GM19193 (cell line): ENCODE measurements around the gene CCDC87.

Experiments
- POLR2A ChIP-seq: IDR thresholded peaks from 4 replicates; pipeline ENCODE4 v1.6.1; 2011; ENCODE audit not compliant: insufficient read depth, insufficient read length; ENCODE audit errors: extremely low read depth

The CCDC87 gene

DNA sequence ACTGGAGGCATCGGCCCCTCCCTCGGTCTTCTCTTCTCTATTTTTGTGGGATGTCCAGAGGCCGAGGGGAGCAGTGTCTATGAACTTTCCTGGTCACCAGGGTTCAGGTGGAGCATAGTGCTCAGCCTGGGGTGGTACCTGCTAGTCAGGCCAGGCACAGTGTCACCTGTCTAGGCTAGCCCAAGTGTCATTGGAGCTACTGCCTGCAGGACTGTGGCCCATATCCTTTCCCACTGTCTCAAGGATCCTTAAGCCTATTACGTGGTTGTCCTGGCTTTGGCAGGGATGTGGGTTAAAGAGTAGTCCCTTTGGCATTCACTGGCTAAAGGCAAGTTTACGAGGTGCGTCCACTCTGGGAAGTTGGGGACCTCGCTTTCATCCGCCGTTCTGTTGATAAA is 32.9 kb upstream of the CCDC87 start:
- peak; percentile 21 for TF ChIP-seq POLR2A

DNA sequence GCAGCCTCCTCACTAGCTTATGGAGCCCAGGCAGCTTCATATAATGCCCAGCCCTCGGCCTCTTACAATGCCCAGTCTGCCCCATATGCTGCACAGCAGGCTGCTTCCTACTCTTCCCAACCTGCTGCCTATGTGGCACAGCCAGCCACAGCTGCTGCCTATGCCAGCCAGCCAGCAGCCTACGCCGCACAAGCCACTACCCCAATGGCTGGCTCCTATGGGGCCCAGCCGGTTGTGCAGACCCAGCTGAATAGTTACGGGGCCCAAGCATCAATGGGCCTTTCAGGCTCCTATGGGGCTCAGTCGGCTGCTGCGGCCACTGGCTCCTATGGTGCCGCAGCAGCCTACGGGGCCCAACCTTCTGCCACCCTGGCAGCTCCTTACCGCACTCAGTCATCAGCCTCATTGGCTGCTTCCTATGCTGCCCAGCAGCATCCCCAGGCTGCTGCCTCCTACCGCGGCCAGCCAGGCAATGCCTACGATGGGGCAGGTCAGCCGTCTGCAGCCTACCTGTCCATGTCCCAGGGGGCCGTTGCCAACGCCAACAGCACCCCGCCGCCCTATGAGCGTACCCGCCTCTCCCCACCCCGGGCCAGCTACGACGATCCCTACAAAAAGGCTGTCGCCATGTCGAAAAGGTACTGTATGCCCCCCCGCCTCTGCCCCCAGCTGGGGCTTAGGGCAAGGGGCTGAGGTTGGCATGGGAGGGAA is 32.3 kb upstream of the CCDC87 start:
- no peak for TF ChIP-seq POLR2A

DNA sequence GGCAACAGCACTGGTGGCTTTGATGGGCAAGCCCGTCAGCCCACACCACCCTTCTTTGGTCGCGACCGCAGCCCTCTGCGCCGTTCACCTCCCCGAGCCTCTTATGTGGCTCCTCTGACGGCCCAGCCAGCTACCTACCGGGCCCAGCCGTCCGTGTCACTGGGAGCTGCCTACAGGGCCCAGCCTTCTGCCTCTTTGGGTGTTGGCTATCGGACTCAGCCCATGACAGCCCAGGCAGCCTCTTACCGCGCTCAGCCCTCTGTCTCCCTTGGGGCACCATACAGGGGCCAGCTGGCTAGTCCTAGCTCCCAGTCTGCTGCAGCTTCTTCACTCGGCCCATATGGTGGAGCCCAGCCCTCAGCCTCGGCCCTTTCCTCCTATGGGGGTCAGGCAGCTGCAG is 31.6 kb upstream of the CCDC87 start:
- TF ChIP-seq POLR2A, result no peak

DNA sequence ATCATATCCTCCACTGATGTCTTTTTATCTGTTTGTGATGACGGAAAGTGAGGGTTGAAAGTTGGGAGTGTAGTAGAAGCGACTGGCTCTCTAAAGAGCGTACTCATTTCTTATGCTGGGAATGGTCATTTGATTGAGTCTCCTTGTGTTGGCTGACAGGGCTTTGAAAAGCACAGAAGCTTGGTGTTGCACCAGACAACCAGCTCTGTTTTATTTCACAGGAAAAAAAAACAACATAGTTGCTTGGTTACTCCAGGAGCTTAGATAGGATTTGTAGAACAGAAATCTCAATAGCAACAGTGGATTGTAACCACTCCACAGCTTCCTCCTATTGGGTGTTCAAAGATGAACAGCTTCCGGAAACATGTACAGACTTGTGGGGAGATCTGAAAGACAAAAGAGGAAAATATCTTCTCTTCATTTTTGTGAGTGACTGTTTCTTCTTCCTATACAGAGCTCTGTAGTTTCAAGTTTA is 26.3 kb upstream of the CCDC87 start:
- TF ChIP-seq POLR2A, result no peak

DNA sequence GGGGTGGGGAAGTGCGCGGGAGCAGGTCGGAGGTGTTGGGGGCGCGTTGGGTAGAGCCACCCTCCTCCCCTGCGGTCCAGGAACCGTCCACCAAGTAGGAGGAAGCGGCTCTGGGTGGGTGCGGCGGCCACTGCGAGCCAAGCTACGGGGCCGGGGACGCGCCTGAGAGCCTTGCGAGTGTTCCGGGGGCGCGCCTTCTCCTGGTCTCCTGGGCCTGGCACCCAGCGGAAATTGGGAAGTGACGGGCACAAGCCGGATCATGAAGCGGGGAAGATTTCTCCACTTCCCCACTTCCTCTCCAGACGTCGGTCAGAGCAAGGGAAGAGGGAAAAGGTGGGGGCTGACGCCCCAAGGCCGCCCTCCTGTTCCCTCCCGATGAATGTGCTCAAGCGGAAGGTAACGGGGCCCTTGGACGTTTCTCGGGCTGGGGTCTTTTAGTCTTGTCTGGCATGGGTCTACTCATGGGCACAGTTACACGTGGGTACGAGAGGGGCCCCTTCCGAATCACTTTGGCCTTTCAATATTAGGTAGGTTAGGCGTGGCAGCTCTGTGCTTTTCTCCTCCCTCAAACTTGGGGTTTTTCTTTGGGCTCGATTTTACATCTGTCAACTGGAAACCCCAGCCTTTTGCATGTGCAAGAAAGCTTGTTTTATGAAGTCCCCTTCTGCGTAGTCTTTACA is 24.4 kb upstream of the CCDC87 start:
- TF ChIP-seq POLR2A, result no peak

DNA sequence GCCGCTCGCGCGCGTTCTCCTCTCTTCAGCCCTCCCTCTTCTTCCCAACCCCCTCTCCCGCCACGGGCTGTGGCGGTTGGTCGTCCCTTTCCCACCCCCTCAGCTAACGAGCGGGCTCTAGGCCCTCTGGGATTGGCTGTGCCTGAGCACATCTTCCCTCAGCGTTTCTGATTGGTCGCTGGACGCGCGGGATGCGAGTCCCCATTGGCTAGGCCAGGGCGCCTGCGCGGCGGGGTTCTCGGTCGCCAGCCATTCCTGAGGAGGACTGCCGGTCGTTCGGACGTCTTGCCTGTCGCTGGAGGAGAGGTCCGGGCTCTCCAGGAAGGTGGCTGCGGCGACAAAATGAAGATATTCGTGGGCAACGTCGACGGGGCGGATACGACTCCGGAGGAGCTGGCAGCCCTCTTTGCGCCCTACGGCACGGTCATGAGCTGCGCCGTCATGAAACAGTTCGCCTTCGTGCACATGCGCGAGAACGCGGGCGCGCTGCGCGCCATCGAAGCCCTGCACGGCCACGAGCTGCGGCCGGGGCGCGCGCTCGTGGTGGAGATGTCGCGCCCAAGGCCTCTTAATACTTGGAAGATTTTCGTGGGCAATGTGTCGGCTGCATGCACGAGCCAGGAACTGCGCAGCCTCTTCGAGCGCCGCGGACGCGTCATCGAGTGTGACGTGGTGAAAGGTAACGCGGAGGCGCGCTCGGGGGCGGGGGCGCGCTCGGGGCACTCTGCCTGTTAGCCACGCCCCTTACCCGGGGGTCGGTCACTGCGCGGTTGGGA is 23.7 kb upstream of the CCDC87 start, which contains the start of gene RBM14:
Gene RBM14, plus strand, starts transcription at position 252 of the 776 bp plus-strand sequence. Its CDS starts 91 bp downstream, at position 343.
- TF ChIP-seq POLR2A, result peak; percentile 99

DNA sequence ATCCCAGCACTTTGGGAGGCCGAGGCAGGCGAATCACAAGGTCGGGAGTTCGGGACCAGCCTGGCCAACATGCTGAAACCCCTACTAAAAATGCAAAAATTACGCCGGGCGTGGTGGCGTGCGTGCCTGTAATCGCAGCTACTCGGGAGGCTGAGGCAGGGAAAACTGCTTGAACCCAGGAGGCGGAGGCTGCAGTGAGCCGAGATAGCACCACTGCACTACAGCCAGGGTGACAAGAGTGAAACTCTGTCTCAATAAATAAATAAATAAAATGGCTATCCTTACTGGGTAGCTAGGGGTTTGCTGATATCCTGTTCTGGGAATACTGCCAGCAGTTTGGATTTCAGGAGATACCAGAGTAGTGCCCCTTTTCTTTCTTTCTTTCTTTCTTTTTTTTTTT is 21.2 kb upstream of the CCDC87 start:
- no peak for TF ChIP-seq POLR2A

DNA sequence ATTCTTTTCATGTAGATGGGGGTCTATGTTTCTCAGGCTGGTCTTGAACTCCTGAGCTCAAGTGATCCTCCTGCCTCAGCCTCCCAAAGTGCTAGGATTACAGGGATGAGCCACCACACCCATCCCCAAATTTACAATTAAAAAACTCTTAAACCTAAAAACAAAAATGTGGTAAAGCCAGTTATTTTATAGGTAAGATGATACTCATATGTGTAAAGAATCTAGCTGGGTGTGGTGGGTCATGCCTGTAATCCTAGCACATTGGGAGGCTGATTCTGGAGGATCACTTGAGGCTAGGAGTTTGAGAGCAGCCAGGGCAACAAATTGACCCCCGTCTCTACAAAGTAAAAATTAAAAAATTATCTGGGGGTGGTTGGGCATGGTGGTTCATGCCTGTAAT is 19.6 kb upstream of the CCDC87 start:
- TF ChIP-seq POLR2A, result no peak

DNA sequence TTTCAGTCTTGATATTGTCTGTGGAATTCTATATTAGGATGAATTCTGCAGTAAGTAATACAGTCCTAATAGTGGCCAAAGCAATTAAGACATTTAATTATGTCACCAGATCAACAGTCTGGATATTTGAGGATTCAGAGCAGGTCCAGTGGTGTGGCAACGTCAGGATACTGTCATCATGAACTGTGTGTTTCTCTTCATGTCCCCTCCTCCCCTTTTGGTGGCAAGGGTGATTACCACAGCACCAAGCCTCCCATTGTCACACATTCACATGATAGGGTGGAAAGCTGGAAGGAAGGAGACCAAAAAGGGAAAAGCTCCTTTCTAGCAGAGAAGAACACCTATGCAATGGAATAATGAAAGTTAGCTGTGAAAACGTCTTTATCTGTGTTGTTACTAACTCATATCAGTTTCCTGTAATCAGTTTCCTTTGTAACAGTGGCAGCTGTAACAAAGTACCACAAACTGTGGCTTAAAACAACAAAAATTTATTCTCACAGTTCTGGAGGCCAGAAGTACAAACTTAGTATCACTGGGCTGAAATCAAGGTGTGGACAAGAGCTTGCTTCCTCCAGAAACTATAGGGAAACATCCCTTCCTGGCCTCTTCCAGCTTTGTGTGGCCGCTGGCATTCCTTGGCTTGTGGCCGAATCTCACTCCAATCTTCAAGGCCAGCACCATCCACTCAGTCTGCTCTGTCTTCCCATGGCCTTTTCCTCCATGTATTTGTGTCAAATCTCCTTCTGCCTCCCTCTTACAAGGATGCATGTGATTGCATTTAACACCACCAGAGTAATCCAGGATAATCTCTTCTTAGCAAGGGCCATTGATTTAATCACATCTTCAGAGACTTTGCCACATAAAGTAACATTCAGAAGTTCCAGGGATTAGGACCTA is 17.1 kb upstream of the CCDC87 start:
- TF ChIP-seq POLR2A, result no peak

DNA sequence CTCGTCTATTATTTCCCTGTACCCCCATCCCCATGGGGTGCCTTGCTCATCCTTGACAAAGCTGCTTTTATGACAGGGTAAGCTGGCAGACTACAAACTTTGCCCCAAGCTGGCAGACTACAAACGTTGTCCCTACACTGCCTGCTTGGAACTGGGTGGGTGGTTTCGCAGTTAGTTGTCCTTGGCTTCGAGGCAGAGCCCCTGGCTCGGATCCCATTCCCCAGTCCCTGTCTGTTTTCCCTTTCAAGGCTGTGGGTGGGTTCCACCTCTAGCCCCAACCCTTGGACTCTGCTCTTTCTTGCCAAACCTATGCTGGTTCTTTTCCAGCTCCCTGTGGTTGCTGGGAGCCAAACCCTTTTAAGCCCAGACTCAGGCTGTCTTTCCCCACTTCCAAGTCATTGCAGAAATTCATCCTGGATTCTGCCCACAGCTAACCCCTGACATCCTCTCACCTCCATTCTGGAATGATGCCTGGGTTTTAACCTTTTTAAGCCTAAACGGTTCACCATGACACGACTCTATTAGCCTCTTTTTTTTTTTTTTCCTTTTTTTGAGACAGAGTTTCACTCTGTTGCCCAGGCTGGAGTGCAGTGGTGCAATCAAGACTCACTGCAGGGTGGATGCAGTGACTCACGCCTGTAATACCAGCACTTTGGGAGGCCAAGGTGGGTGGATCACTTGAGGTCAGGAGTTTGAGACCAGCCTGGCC is 14.4 kb upstream of the CCDC87 start:
- TF ChIP-seq POLR2A, result no peak

DNA sequence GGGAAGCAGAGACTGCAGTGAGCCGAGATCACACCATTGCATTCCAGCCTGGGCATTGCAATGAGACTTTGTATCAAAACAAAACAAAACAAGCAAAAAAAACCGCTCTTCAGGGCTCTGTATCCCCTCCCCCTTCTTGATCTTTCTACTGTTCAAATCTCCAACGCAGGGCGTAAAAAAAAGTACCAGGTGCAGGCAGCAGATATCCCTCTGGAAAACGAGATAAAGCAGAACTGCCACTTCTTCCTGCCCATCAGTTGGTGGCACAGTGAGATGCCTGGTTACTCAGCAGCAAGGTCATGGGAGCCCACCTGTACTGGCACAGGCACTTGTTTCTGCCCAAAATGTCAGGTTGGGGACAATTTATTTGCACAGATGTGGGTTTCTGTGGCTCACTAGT is 11.3 kb upstream of the CCDC87 start:
- TF ChIP-seq POLR2A, result no peak

DNA sequence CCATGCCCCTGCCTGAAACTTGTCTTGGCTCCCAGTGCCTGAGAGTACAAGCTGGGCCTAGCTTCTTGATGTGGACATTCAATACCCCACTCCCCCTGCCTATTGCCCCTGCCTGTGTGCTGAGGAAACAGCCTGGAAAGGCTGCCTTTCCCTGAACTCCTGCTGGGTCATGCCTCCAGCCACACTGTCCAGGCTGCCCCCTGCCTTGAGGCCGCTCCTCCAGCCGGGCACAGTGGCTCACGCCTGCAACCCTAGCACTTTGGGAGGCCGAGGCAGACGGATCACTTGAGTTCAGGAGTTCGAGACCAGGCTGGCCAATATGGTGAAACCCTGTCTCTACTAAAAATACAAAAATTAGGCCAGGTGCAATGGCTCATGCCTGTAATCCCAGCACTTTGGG is 10.2 kb upstream of the CCDC87 start:
- no peak for TF ChIP-seq POLR2A

DNA sequence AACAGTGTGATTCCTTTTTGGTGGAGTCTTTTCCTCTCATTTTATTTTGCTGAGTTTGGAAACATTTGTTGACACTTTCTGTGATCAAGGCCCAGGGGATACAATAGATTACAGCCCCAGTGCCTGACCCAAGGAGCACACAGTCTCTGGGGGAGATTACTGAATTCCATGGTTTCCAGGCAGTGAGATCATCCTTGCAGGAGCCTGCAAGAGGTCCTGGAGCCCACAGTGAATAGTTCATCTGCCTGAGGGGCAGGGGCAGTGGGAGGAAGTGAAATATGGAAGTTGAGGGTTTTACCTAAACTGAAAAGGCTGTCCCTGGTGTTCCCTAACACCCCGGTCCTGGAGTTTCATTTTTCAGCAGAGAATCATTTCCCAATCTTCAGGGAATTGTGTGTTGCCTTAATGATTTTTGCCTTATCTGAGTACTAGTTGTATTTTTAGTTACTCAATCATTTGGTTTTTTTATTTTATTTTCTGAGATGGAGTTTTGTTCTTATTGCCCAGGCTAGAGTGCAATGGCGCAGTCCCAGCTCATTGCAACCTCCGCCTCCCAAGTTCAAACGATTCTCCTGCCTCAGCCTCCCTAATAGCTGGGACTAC is 7.9 kb upstream of the CCDC87 start:
- no peak for TF ChIP-seq POLR2A
